Measurements from ENCODE around the gene ABCB4.
"Not testable (repeated sequence)": the region's sequence is repeated elsewhere in the genome, so short reads cannot be mapped to it uniquely, and the experiment has no call there.

ABCB4 gene

GRCh38 chr7:87474533-87475358 is 734 bp downstream of the ABCB4 start:
- DNase-seq = no peak

DNA sequence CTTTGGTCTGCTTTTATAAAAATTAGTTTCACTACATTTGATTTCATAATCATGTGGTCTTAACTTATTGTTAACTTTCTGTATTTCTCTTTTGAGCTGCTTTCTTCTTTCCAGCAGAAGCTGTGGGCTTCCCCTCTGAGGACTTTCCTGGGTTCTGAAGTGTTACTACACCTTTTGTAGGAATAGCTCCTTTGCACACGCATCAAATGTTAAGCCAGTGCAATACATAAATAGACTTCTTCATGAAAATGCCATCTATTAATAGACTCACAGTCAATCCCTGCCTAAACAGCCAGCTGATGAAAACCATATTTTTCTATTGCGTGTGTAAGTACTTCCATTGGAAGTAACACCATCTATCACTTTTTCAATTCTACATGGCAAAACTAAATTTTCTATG is 1.5 kb downstream of the ABCB4 start:
- no peak for DNase-seq

- DNase-seq = no peak
Observed at GRCh38 chr7:87473192-87473591, 2.3 kb downstream of the ABCB4 start.

DNA sequence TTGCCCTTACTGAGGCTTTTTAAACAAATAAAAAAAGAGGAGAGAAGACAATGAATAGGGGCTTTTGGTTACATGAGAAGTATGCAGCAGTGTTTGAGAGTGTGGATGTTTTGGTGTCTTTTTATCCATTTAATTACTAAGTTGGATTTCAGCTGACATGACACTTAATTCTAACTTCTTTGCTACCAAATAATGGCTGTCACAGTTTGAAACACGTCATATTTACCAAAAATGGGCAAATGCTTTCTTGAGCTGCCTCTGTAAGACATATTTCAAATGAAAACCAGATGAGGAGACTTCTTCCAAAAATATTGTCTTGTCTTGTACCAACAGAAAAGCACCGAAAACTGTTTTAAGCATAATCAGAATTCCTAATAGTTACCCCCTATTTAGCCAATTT is 4.0 kb downstream of the ABCB4 start:
- no peak for DNase-seq

- not testable (repeated sequence) for DNase-seq
Observed at GRCh38 chr7:87469204-87469603, 6.3 kb downstream of the ABCB4 start.

GRCh38 chr7:87465534-87465880 is 10.0 kb downstream of the ABCB4 start:
- DNase-seq = not testable (repeated sequence)

- not testable (repeated sequence) for DNase-seq
Observed at GRCh38 chr7:87464830-87465533, 10.5 kb downstream of the ABCB4 start.

GRCh38 chr7:87463982-87464381 is 11.5 kb downstream of the ABCB4 start:
- no peak for DNase-seq

DNA sequence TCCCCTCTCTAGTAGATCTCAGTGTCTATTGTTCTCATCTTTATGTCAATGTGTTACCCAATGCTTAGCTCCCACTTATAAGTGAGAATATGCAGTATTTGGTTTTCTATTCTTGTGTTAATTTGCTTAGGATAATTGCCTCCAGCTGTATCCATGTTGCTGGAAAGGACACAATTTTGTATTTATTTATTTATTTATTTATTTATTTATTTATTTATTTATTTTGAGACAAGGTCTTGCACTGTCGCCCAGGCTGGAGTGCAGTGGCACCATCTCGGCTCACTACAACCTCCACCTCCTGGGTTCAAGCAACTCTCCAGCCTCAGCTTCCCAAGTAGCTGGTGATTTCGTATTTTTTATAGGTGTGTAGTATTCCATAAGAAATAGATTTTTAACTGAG is 15.0 kb downstream of the ABCB4 start:
- not testable (repeated sequence) for DNase-seq

- no peak for DNase-seq
Observed at GRCh38 chr7:87459941-87460340, 15.5 kb downstream of the ABCB4 start.

- no peak for DNase-seq
Observed at GRCh38 chr7:87458148-87458547, 17.3 kb downstream of the ABCB4 start.

GRCh38 chr7:87456247-87456646 is 19.2 kb downstream of the ABCB4 start:
- DNase-seq = no peak

DNA sequence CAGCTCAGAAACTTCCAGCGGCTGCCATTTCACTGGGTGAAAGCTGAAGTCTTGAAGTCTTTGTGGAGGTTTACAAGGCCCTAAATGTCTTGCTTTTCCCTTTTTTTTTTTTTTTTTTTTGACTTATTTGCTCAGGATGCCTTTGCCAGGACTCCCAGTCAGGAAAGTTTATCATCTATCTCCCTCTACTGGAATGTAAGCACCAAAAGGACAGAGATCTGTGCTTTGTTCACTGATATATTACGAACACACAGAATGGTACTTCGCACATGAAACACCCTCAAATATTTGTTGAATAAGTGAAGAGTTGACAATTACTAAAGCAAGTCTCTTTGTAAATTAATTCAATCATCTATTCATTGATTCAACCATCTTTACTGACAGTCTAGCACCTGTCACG is 23.2 kb downstream of the ABCB4 start:
- no peak for DNase-seq

DNA sequence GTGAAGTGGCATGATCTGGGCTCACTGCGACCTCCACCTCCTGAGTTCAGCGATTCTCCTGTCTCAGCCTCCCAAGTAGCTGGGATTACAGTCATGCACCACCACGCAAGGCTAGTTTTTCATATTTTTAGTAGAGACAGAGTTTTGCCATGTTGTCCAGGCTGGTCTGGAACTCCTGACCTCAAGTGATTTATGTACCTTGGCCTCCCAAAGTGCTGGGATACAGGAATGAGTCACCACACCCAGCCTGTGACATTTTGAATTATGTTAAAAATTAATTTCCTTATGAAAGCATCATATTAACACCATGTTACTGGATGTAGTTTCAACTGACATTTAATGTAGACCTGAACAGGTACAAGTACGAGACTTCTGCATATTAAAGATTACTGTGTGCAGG is 24.3 kb downstream of the ABCB4 start:
- no peak for DNase-seq

DNA sequence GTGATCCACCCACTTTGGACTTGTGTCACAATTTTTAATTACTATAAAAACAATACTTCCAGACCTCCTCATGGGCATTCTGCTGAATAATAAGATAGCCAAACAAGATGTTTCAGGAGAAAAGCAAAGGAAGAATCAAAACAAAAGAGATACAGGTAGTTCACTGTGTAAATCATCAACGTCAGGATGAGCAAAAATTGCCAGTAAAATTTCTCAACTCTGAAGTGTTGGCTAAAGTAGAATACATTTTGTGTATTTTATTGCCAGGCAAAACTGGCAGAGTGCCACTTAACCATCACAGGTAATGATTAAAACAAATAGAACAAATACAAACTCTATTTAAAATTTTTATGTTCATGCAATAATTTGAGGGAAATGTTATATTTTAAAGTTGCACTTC is 24.8 kb downstream of the ABCB4 start:
- DNase-seq = no peak

DNA sequence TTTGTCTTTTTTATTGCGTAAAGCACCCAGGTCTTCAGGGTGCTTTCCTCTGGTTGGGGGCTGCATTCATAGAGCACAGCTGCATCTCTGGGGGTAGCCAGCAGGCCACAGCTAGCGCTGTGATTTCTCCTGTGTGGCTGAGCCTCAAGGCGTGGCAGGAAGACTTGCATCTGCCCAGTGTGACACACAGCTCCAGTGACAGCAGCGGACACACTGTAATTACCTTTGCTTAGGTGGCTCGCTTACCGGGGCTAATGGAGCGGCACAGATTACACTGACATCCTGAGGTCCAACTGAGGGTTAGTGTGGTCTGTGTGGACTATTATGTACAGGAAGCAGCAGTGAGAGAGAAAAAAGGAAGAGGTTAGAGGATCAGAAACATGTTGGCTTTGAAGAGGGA is 27.1 kb downstream of the ABCB4 start:
- no peak for DNase-seq

DNA sequence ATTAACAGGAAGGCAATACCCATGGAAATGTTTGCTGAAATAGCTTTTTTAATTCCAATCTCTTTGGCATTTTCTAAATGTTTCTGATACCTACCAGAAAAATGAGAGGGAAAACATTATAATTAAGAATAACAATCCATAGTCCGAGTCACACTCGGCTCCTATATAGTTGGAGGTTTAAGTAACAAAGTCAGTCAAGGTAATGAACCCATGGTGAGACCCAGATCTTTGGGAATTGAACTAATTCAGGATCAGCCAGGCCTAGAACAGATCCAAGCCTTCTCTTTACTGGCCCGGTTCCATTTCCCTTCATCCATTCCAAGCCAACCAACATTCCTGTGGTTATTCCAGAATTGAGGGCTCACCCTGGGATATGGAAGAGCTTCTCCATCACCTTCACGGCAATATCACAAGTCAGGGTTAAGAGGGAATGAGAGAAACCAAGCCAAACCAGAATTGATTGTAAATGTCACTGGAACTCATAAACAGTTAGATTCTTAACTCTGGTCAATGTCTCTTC is 28.3 kb downstream of the ABCB4 start:
- DNase-seq = no peak

DNA sequence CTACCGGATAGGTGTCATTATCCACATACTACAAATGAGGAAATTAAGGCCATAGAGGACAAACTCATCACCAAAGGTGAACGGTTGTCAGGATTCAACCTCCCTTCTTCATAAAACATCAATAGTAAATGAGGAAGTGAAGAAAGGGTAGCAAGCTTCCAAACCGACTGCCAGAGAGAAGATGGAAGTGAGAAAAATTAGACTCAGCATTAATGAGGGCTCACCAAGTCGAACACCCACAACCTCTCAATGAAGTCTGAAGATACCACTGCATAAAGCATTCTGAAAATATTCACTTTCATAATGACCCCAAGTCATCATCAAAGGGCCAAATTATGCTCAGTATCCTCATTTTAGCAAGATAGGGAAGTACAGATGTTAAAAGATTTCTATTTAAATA is 29.6 kb downstream of the ABCB4 start:
- DNase-seq = no peak

- no peak for DNase-seq
Observed at GRCh38 chr7:87435546-87435945, 39.9 kb downstream of the ABCB4 start.

GRCh38 chr7:87432536-87432935 is 42.9 kb downstream of the ABCB4 start:
- DNase-seq = no peak

GRCh38 chr7:87427288-87427687 is 48.2 kb downstream of the ABCB4 start:
- no peak for DNase-seq

DNA sequence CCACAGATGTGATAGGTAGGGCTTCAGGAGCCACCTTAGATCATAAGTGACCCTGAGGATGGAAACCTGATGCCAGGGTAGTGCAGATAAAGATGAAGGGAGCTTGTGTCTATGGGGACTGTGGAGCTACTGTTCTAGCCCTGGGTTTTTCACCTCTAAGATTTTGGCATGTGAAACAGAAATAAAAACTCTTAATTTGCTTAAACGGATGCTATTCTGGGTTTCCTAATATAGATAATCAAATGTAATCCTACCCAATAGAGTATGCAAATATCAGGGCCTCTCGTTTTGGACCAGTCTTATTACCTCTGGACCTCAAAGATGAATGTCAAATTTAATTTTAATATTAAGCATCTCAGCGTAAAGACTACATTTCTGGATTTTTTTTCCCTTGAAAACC is 49.3 kb downstream of the ABCB4 start:
- no peak for DNase-seq

GRCh38 chr7:87424075-87424474 is 51.4 kb downstream of the ABCB4 start:
- DNase-seq = no peak

GRCh38 chr7:87420173-87420572 is 55.3 kb downstream of the ABCB4 start:
- no peak for DNase-seq
